Left renal cortex interstitium (tissue), 4 donors: ENCODE measurements around the gene MAGEA9B. TPM values are rescaled to one million over a fixed set of nuclear protein-coding genes. Genes with fewer than 3 reads are reported as not detected.
"Not testable (repeated sequence)": the region's sequence is repeated elsewhere in the genome, so short reads cannot be mapped to it uniquely, and the experiment has no call there.

Source experiments
- DNase-seq, 4 donors: peaks; one replicate each; pipeline ENCODE4 v3.0.0-alpha.2; 2013; ENCODE audit warnings: low read depth in 4 of 4, low spot score in 2 of 4, missing footprints in 1 of 4
- polyA plus RNA-seq, 4 donors: library from polyadenylated mRNA; unstranded; fragments of 120-200 nt; gene quantifications; one replicate each; pipeline ENCODE4 v1.2.1, GENCODE V29; 2013; ENCODE audit not compliant: insufficient read length in 4 of 4

The MAGEA9B gene
- polyA plus RNA-seq, 4 donors: not detected

DNA sequence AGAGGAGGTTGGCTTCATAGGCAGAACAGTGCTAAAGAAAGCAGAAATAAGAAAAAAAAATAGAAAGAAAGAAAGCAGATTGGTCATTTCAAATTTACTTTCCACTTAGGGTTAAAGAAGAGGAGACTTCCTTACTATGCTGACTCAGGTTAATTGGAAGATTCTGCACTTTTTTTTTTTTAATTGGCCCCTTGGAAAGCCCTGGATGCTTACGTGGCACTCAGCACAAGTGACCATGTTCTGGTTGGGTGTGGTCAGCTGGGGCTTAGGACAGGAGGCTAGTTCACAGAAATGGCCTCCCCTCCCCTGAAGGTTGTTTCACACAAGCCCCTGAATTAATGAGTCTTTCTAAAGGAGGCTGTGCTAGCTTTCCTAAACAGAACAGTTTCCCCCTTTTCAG is 14.5 kb downstream of the MAGEA9B start:
- no peak for DNase-seq

DNA sequence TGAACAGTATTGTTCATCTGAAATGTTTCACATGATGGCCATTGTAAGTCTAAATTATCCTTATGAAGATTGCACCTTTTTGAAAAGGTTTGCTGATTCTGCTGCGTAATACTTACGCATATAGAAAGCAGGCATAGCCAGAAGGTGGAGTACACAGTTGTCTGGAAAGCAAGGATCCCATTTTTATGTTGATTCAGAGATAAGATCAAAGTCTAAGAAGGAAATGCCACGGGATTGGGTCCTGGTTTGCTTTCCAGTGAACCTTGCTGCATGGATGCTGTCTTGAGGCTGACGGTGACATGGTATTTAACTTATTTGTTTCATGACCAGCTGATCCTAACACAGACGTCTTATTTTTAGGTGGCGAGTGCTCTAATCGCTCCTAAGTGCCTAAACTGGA is 15.5 kb downstream of the MAGEA9B start:
- DNase-seq: no peak

DNA sequence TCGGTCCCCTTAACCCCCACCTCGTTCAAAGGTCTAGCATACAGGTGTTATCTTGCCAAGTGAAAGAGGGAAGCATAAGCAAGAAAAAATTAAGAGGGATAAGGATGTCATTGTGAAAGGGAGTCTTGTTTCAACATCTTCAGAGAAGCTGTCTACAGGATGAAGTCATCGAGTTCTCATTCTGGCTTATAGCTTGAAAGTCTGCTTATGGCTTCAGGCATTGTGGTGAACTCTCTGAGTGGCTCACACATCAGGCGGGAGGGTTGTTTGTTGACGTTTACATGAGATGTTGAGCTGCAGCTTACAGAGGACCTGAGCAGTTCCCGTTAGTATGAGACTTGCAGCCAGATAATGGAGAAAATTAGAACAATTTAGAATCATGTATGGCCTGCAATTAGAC is 16.6 kb downstream of the MAGEA9B start:
- DNase-seq: no peak

DNA sequence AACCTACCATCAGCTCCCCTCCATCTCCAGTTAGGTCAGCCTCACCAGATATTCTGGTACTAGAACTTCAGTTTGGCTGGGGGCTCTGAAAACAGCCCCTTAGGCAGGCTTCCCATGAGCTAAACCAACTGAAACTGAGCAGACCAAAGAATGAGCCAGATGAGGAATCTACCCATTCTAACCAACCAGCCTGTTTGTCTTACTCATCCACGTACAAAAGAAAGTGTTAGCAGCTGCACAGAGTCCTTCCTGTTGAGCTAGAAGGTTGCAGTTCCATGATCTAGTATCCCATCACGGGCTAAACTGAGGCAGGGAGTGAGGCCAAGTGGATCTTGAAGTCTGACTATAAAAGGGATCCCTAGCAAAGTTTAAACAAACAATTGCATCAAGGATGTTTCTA is 17.5 kb downstream of the MAGEA9B start:
- DNase-seq: no peak

DNA sequence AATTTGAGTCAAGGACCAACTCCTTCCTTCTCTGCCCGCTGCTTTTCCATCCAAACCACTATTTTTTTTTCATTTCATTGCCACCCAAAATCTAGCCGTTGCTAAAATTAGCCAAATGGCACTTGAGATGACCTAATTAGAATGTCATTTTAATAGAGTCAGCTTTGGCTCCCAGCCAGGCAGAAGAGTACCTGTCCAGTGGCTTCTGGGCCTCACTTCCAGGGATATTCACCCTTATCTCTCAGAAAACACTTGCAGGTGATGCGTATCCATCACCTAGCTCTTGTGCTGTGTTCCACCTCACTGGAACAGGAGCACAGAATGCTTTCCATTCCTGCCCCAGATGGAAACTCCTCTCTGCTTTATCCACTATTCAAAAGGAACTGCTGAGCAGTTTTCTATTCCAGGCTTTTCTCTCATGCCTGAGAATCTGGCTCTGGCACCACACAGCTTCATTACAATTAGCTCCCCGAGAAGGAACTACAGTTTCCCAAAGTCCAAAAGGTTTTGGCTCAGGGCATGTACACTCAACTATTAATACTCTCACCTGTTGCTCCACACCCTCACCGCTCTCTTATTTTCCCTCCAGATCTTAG is 18.5 kb downstream of the MAGEA9B start:
- DNase-seq: no peak

DNA sequence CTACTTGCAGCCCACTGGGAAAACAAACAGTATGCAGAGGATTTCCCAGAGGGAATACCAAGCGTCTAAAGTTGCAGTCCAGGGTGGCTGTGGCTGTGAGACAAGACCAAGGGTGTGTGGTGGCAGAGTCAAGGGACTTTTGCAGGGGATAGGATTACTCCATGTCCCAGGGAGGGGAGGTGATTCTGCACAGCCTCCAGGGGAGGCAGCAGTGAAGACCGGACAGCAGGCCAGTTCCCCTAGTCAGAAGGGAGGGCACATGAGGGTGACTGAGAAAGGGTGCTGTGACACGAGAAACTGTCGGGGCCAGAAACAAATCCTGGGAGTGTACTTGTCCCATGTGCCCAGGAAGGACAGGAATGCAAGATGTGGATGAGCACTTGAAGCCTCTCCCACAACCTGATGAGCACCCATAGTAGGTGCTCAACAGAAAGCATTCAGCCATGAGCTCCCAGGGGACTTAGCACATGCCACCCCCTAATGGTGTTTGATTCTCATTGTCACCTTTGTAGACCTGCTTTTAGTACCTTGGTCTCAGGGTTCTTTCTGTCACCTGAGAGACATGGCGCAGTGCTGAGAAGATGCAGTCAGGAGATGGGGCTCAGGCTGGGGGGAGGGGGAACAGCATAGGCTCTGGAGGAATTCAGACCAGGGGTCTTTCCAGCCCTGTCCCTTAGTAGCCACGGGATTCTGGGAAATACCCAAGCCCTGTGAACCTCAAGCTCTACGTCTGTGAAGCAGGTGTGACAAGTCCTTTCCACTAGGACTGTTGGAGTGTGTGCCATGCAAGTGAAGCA is 19.4 kb downstream of the MAGEA9B start:
- no peak for DNase-seq

DNA sequence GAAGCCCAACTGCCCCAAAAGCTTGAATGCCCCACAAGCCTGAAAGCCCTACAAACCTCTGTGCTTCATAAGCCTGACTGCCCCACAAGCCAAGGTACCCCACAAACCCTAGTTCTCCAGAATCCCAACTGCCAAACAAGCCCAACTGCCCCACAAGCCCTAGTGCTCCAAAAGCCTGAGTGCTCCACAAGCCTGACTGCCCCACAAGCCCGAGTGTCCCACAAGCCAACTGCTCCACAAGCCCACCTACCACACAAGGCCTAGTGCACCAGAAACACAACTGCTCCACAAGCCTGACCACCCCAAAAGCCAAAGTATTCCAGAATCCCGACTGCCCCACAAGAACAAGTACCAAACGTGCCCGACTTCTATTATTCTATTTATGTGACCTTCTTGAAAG is 23.9 kb downstream of the MAGEA9B start:
- DNase-seq: no peak

DNA sequence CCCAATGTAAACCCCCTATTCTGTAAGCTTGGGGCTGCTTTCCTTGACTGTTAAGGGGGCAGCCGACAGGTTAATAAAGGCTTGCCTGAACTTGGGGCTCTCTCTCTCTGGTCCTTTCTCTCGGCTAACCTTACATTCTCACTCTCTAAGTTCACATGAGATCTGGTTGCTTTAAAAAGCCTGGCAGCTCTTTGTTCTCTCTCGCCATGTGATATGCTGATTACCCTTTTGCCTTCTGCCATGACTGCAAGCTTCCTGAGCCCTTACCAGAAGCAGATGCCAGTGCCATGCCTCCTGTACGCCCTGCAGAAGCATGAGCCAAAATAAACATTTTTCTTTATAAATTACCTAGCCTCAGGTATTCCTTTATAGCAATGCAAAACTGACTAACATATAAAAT is 32.0 kb downstream of the MAGEA9B start:
- DNase-seq: not testable (repeated sequence)

DNA sequence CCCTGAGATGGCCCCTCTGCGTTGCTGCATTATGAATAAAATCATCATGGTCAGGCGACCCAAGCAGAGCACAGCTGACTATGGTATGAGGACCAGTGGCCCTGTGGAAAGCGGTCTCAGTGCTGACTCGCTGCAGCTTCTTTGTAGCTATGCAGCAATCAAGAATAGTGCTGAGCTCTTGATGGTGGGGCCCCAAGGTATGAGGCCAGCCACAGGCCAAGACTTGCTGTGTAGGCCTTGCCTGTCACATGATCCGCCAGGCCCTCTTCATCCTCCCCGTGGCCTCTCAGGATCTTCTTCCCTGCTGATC is 35.4 kb downstream of the MAGEA9B start:
- not testable (repeated sequence) for DNase-seq

DNA sequence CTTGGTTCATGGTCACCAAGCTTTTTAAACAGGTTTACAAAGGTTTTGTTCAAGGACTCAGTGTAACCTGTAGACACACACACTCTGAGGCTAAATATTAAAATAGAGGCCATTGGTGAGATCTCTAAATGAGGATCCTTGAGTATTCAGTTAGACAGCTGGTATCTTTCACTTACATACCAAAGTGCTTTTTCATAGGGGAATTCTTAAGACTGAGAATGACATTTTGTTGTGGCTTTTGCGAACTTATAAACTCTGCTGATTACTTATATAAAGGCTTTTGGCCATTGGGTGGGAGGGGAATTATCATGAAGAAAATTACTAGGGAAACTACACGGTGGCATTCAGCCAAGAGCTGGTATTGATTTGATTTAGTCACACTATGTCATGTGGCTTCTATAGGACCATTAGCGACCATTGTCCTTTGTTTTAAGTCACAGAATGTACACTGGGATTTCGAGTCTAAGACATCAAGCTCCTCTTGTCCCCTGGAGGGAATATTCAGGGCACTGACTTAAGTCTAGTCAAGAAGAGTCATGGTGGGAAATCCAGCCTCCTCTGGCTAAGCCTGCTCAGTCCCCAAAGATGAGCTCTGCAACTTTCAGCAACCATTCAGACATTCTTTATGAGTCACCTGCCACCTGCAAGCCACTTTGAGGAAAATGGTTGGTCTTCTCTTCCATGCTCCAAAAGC is 35.9 kb downstream of the MAGEA9B start:
- DNase-seq: not testable (repeated sequence)

DNA sequence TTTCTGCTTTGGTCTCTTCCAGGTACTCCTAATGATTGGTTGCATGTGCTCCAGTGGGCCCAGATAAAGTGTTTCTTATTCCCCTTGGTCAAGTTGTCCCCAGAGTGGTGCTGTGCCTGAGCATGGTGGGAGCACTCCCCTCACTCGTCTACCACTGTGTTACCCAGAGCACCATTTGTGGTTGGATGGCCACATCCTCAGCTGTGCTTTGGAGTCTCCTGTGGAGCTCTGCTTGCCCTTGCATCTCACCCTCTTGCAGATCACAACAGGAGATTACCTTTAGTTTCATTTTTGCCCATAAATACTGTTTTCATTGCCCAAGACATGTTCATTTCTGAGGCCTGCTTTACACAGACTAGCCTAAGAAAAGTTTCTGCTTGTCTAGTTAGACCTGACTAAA is 36.8 kb downstream of the MAGEA9B start:
- not testable (repeated sequence) for DNase-seq

DNA sequence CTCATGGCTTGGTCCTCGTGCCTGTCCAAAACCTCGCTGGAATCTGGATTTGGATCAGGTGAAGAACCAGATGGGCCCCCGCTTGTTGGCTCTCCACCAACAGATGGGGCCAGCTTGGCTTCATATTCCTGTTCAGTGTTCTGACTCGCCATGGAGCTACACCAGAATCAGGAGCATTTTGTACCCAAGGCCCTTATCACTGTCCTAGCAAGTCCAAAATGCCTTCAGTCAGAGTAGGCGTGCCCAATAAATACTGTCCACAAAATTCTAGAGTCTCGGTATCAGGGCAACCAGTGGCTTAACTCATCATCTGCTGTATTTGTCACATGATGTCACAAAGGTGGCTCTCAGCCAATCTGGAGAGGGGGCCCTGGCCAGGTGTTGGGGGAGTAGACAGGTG is 37.6 kb downstream of the MAGEA9B start, which contains the start of gene HSFX3:
HSFX3 (minus strand) TSS at position 224 of the 400 bp plus-strand sequence; CDS start at position 152, 72 bp downstream.
- not testable (repeated sequence) for DNase-seq

DNA sequence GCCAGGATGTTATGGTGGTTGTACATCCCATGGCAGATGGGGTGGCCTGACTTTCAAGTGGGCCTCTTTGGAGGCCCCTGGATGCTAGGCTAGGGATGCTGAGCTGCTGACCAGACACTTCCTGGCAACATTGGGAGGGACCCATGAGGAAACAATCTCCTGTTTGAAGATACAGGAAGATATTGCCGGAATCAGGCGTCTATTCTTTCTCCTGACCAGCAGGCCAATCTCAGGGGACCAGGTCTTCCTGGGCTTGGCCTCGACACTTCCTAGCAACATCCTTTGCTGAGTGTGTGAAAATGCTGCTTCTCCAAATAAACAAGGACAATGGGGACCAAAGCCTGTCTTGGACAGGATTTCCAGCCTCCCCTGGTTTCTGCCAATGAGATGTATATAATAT is 39.5 kb downstream of the MAGEA9B start:
- not testable (repeated sequence) for DNase-seq

DNA sequence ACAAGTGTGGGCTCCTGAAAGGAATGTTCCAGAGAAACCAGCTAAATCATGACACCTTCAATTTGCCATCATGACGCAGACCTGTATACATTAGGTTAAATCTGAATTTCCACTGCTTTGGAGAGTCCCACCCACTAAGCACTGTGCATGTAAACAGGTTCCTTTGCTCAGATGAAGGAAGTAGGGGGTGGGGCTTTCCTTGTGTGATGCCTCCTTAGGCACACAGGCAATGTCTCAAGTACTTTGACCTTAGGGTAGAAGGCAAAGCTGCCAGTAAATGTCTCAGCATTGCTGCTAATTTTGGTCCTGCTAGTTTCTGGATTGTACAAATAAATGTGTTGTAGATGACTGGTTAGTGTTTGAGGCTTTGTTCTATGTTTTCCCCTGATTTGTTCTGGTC is 40.3 kb downstream of the MAGEA9B start:
- not testable (repeated sequence) for DNase-seq

DNA sequence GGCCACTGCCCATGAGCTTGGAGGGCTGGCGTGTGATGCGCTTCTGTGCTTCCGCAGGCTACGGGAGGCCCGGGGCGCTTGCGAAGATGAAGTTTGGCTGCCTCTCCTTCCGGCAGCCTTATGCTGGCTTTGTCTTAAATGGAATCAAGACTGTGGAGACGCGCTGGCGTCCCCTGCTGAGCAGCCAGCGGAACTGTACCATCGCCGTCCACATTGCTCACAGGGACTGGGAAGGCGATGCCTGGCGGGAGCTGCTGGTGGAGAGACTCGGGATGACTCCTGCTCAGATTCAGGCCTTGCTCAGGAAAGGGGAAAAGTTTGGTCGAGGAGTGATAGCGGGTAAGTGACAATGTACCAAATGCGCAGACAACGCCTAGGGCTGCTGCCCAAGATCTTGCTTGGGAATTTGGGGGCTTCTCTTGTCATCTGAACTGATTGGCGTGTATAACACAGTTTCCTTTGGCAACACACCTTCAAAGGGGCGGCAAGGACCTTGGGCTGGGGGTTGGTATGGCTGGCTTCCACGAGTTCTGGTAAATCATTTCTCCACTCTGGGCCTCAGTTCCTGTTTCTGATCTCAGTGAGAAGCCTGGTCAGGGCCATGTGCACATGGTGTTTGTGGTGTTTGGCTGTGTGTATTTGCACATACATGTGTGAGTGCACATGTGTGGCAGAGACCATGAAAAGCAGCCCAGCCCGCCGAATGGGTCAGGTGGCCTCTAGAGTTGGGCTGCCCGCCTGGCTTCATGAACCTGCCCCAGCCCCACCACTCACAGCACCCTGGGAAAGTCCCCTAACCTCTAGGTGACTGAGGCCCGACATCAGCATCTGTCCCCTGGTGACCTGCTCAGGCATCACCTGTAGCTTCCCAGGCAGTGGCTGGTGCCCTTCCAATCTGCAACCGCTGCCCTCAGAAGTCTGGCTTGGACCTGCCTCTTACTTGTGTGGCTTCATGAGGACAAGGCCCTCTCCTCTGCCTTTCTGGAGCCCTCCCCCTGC is 41.4 kb downstream of the MAGEA9B start:
- DNase-seq: not testable (repeated sequence)

DNA sequence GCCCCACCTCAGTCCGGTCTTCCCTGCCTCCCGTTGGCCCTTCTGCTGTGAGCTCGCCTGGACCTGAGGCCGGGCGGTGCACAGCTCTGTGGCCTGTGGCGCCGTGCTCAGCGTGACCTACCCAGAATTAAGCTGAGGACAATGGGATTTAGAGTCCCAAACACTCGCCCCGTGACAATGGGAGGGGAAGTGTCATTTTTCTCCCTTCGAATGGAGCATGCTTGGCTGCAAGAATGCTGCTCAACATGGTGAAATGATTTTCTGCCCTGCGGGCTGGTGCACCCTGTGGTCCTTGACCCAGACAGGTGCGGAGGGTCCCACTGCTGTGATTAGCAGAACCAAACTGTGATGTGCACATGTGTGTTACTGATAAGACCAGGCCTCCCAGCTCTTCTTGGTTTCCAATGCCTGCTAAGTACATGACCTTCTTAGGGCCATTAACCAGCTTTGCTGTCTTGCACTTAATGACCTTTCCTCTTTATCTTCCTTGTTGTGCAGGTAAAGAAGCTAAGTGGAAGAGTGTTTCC is 45.7 kb downstream of the MAGEA9B start:
- DNase-seq: no peak

DNA sequence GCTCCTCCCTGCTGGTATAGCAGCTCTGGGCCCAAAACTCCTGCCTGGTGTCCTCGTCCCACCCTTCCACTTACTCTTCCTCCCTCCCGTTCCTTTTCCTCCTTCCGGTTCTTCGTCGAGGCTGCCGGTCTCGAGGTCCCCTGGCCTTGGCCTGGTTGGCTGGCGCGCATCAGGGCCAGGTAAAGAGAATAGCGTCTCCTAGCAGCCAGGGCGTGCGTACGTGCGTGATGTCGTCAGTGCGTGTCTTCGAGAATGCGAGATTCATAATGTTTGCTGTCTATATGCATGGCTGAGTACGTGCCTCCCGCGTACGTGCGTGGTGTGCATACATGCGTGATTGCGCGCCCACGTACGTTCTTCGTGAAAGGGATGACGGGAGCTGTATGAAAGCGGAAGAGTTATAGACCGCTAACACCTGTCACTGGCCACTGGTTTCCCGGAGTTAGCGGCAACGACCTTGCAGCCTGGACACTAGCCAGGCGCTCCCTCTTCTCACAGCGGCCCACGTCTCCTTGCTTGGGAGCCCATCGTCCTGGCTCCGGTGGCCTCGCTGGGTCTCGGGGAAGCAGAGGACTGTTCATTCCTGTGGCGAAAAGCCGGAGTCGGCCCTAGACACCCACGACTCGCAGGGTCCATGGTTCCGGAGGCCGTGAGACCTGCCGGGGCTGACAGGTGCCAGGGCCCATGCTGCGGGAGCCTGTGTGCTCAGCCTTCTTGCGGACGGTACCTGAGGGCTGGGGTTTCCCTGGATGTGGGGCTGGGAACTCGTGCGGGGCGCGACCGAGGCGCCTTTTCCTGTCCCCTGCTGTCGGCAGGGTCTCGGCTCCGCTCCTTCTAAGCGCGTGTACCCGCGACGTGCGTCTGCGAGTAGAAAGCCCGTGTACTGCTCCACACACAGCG is 46.4 kb downstream of the MAGEA9B start, which contains the start of gene EOLA1:
EOLA1 (plus strand) TSS at position 392 of the 900 bp plus-strand sequence. CDS start 4,619 bp downstream, outside the sequence.
- DNase-seq: peak; percentile 70 to 80 (median 74)

DNA sequence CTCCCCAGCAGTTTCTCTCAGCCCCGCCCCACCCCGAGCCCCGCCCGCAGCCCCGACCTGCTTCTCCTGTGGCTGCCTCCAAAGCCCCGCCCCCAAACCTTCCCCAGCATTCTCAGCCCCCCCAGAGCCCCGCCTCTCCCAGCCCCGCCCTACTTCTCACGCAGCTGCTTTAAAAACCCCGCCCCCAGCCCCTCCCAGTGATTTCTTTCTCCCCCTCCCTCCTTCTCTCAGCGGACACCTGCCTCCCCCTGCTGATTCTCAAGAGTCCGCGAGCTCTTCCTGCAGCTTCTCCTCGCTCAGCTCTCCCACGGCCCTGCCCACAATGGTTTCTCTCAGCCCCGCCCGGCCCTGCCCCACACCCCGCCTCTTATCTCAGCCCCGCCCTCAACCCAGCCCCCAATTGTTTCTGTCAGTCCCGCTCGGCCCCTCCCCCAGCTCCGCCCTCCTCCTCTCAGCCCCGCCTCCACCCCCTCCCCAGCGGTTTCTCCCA is 47.1 kb downstream of the MAGEA9B start:
- peak; percentile 55 to 75 (median 62) for DNase-seq
